DMS153 treated with DMSO at 0.1 percent for 48 hours (cell line): ENCODE data around the gene KANSL1.
A peak's percentile ranks its signal among the peaks of the same experiment; 100 is the strongest.

ENCODE experiments used
- DNase-seq: peaks from one replicate; lab custom pipeline; 2025; ENCODE audit not compliant: unreplicated experiment; lab: John Stamatoyannopoulos, UW

The KANSL1 gene

GRCh38 chr17:46003907-46004748 lies 189.1 kb downstream of the KANSL1 start:
- no peak for DNase-seq

DNA sequence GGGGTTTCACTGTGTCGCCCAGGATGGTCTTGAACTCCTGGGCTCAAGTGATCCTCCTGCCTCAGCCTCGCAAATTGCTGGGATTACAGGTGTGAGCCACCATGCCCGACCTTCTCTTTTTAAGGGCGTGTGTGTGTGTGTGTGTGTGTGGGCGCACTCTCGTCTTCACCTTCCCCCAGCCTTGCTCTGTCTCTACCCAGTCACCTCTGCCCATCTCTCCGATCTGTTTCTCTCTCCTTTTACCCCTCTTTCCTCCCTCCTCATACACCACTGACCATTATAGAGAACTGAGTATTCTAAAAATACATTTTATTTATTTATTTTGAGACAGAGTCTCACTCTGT lies 190.3 kb downstream of the KANSL1 start:
- DNase-seq = no peak

DNA sequence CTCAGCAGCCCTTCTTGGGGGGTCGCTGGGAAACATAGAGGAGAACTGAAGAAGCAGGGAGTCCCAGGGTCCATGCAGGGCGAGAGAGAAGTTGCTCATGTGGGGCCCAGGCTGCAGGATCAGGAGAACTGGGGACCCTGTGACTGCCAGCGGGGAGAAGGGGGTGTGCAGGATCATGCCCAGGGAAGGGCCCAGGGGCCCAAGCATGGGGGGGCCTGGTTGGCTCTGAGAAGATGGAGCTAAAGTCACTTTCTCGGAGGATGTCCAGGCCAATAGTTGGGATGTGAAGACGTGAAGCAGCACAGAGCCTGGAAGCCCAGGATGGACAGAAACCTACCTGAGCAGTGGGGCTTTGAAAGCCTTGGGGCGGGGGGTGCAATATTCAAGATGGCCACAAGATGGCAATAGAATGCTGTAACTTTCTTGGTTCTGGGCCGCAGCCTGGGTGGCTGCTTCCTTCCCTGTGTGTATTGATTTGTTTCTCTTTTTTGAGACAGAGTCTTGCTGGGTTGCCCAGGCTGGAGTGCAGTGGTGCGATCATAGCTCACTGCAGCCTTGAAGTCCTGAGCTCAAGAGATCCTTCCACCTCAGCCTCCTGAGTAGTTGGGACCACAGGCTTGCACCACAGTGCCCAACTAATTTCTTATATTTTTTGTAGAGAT lies 190.8 kb downstream of the KANSL1 start:
- DNase-seq = peak; percentile 78

DNA sequence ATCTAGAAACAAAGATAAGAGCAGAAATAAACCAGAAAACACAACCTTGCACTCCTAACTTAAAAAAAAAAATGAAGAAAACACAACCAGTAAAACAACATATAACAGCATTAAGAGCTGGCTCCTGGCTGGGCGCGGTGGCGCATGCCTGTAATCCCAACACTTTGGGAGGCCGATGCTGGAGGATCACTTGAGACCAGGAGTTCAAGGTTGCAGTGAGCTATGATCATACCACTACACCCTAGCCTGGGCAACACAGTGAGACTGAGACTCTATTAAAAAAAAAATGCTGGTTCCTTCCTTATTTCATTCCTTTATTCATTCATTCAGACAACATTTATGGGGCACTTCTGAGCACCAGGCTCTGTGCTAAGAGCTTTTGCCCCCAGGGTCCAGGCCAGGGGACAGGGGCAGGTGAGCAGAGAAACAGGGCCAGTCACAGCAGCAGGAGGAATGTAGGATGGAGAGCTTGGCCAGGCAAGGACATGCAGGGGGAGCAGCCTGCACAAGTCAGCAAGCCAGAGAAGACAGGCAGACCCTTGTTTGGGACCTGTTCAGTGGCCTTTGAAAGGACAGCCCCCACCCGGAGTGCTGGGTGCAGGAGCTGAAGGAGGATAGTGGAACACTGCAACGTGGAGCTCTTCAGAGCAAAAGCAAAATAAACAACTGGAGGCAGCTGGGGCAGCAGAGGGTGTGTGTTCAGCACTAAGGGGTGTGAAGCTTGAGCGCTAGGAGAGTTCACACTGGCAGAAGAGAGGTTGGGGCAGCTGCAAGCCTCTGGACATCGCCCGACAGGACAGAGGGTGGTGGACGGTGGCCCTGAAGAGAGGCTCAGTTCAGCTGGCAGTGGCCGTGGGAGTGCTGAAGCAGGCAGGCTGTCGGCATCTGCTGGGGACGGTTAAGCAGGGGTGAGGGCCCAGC lies 191.6 kb downstream of the KANSL1 start:
- DNase-seq = no peak

- DNase-seq = no peak
Observed at GRCh38 chr17:46000757-46001156, 192.5 kb downstream of the KANSL1 start.

GRCh38 chr17:46000292-46000691 lies 192.9 kb downstream of the KANSL1 start:
- no peak for DNase-seq

DNA sequence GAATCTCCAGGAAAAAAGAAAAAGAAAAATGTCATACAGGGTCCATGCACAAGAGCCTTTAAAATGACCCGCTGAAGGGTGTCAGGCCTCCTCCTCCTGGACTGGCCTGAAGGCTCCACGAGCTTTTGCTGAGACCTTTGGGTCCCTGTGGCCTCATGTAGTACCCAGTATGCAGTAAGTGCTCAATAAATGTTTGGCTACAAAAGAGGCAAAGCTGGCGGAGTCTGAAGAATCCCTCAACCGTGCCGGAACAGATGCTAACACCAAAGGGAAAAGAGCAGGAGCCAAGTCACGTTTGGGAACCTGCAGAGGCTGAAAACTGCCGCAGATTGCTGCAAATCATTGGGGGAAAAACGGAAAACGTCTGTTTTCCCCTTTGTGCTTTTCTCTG lies 193.3 kb downstream of the KANSL1 start:
- DNase-seq = no peak

- DNase-seq = no peak
Observed at GRCh38 chr17:45998987-45999899, 194.0 kb downstream of the KANSL1 start, which contains the start of gene STH. Gene STH (plus strand): TSS chr17:45999250. CDS start chr17:45999280, 30 bp downstream.

GRCh38 chr17:45997624-45998023 lies 195.6 kb downstream of the KANSL1 start:
- DNase-seq = no peak

GRCh38 chr17:45997166-45997565 lies 196.1 kb downstream of the KANSL1 start:
- DNase-seq = no peak

- DNase-seq = no peak
Observed at GRCh38 chr17:45996282-45996937, 196.8 kb downstream of the KANSL1 start.

DNA sequence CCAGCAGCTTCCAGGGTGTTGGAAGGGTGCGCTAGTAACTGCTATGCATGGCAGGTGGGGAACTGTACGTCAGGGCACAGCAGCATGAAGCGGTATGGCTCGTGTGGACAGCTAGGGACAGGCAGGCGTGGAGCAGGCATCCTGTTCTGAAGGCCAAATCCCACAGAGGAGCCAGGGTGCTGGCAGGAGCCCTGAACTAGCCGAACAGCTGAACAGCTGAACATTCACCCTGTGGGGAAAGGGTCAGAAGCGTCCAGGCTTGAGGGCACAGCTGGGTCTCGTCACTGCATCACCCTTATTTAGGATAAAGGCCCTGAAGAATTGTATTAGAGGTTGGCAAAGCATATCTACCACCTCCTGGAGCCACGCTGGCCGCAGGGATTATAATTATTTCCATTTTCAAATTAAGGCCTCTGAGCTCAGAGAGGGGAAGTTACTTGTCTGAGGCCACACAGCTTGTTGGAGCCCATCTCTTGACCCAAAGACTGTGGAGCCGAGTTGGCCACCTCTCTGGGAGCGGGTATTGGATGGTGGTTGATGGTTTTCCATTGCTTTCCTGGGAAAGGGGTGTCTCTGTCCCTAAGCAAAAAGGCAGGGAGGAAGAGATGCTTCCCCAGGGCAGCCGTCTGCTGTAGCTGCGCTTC lies 197.5 kb downstream of the KANSL1 start:
- DNase-seq = no peak

GRCh38 chr17:45994987-45995386 lies 198.2 kb downstream of the KANSL1 start:
- no peak for DNase-seq

DNA sequence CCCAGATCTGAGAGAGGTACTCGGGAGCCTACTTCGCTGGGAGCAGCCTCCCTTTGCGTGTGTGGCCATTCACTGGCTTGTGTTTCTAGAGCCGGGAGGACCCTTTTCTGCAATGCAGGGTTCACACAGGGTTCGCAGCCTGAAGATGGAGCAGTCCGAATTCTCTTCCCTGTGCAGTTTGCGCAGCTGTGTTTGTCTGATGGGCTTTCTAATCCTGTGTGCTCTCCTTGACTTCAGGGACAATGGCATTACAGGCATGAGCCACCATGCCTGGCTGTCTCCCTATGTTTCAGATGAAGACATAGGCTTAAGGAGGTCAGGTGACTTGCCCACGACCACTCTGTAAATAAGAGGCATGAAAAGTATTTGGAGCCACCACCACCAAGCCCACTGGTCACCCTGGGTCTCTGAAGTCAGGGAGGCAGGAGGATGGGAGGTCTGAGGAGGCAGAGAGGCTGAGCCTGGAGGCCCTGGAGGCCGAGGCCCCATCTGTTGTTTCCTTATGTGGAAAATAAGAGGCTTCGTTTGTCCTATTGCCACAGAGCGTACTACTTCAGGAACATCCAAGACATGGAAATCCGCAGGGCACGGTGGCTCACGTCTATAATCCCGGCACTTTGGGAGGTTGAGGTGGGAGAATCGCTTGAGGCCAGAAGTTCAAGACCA lies 199.1 kb downstream of the KANSL1 start:
- no peak for DNase-seq

DNA sequence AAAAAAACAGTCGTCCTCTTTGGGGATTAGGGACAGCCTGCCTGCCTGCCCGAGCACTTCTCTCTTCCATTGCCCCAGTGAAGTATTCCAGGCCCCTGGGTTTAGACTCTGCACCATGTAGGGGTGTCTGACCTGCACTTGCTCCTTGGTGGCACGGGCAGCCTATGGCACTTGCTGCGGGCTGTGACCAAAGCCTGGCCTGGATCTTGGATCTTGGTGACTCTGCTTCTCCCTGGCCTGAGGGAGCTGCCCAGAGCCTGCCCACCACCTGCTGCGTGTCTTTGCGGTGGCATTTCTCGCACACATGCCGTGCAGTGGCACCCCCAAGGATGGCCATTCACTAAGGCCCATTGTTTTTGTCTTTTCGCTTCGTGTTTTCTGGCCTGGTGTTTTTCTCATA lies 200.3 kb downstream of the KANSL1 start:
- no peak for DNase-seq

- no peak for DNase-seq
Observed at GRCh38 chr17:45992175-45992574, 201.1 kb downstream of the KANSL1 start.

DNA sequence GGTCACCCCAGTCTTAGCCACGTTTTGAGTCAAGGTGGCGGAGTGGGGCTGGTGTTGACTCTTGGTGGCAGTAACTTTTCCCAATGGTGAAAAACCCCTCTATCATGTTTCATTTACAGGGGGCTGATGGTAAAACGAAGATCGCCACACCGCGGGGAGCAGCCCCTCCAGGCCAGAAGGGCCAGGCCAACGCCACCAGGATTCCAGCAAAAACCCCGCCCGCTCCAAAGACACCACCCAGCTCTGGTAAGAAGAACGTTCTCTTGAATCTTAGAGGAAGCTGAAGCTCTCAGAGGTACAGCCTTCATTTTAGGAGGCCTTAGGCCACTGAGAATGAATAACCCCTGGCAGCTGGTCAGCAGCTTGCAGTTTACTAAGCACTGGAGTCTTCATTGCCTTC lies 201.9 kb downstream of the KANSL1 start:
- no peak for DNase-seq

- DNase-seq = no peak
Observed at GRCh38 chr17:45990886-45991285, 202.3 kb downstream of the KANSL1 start.

DNA sequence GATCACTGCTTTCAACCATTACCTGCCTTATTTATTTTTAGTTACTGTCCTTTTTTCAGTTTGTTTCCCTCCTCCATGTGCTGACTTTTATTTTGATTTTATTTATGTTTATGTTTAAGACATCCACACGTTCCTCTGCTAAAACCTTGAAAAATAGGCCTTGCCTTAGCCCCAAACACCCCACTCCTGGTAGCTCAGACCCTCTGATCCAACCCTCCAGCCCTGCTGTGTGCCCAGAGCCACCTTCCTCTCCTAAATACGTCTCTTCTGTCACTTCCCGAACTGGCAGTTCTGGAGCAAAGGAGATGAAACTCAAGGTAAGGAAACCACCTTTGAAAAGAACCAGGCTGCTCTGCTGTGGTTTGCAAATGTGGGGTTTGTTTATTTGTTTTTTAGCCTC lies 203.5 kb downstream of the KANSL1 start:
- DNase-seq = no peak
